ENCODE data around the gene HSPA8. TPM values are rescaled to one million over a fixed set of nuclear protein-coding genes. Genes with fewer than 3 reads are reported as not detected.

HSPA8 gene
- total and polyA plus RNA-seq, 2 of the 8 experiments (the other 6 are each of a cell fraction or from before 2014, with no cell fraction given) = 1,491 to 2,155 TPM

GRCh38 chr11:123100379-123101085 is 38.6 kb upstream of the HSPA8 start:
- peaks cover 0 to 5% (median 1%) of the 10 kb centered on the region in 4 experiments; a peak in 5 of 7 replicates for H3K4me1 ChIP-seq (replicated peaks in 1 of 4; ENCODE audit: control insufficient read depth in 3 of 4, insufficient read depth in 4 of 4, low read length in 3 of 4)
- TF ChIP-seq ATF3 (IDR thresholded peaks at IDR 0.05; ENCODE audit: insufficient read depth, low read depth, low read length) = no peak
- no peak for TF ChIP-seq CEBPB (IDR thresholded peaks at IDR 0.05; ENCODE audit: low read depth, low read length)
- TF ChIP-seq TCF12 (IDR thresholded peaks at IDR 0.05; ENCODE audit: low read depth, low read length) = no peak
- TF ChIP-seq TAF7 (optimal IDR thresholded peaks at IDR 0.05; ENCODE audit: borderline replicate concordance, low read depth, low read length) = no peak
- TF ChIP-seq ATF2 (IDR thresholded peaks at IDR 0.05; ENCODE audit: low read length) = no peak
- TF ChIP-seq MAFK (IDR thresholded peaks at IDR 0.05; ENCODE audit: low read depth, low read length) = no peak
- TF ChIP-seq GABPA (IDR thresholded peaks at IDR 0.05; ENCODE audit: borderline replicate concordance, insufficient read depth, low read length) = no peak
- TF ChIP-seq USF2 (IDR thresholded peaks at IDR 0.05; ENCODE audit: low read length) = no peak
- TF ChIP-seq PHF8 (conservative IDR thresholded peaks at IDR 0.05; ENCODE audit: low read depth, low read length) = no peak

More at GRCh38 chr11:123100379-123101085, 38.6 kb upstream of the HSPA8 start:
- no peak overlapping the region for H2AK5ac ChIP-seq (ENCODE audit: low read depth, low read length)
- no peak overlapping the region for H4K91ac ChIP-seq (replicated peaks; ENCODE audit: insufficient read length, low read length)
- no peak overlapping the region for H3K4me3 ChIP-seq (ENCODE audit: extremely low read depth in 1 of 4, insufficient read depth in 2 of 4, low read depth in 3 of 4, low read length in 4 of 4)
- no peak for FAIRE-seq
- no peaks in the 10 kb centered on the region for H3K27me3 ChIP-seq (replicated peaks in 1 of 4; ENCODE audit: control insufficient read depth in 3 of 4, extremely low read depth in 1 of 4, insufficient read depth in 3 of 4, low read length in 3 of 4)
- H3K18ac ChIP-seq (ENCODE audit: extremely low read depth, low read length) = no peak overlapping the region
- H2BK15ac ChIP-seq (ENCODE audit: low read length) = no peak overlapping the region
- no peak overlapping the region for H4K8ac ChIP-seq (ENCODE audit: extremely low read depth, insufficient read depth, low read length)
- H2BK120ac ChIP-seq (replicated peaks; ENCODE audit: low read depth, low read length) = no peak overlapping the region
- no peaks in the 10 kb centered on the region for H3K79me1 ChIP-seq (ENCODE audit: low read depth, low read length)
- H3K27ac ChIP-seq (ENCODE audit: low read depth, low read length) = no peak overlapping the region
- no peak overlapping the region for H3K14ac ChIP-seq (ENCODE audit: insufficient read length)
- 83% methylated on average over 7 of the region's 7 CpGs; no CpG with 5 or more reads in 1 of the 2 experiments for WGBS, 2 experiments (ENCODE audit: extremely low coverage in 1 of 2, insufficient coverage in 1 of 2, insufficient read length in 1 of 2, insufficient replicate concordance in 2 of 2, low coverage in 1 of 2, low lambda C conversion rate in 2 of 2, missing lambda C conversion rate in 1 of 2)
- ChIA-PET POLR2A (ENCODE audit: partially characterized antibody) (interaction anchor here (0.6 to 0.8 kb wide), 2 partner anchors 37 to 310 kb away, joined by 3 to 4 read pairs; no protein-coding TSS in a partner anchor), CTCF (ENCODE audit: partially characterized antibody) (interaction anchor here (0.7 to 16.3 kb wide), 6 partner anchors 11 to 237 kb away, joined by 3 to 286 read pairs (median 21); no protein-coding TSS in a partner anchor)
- no peak overlapping the region for H3K4me2 ChIP-seq (ENCODE audit: insufficient read depth in 1 of 2, low read depth in 2 of 2, low read length in 2 of 2)
- H2BK12ac ChIP-seq (ENCODE audit: low read depth, low read length) = no peak overlapping the region
- H2AFZ ChIP-seq (ENCODE audit: low read length) = no peak overlapping the region
- no peak overlapping the region for H3K56ac ChIP-seq (replicated peaks; ENCODE audit: insufficient read length, low read depth, low read length)
- no peaks in the 10 kb centered on the region for H3K36me3 ChIP-seq (ENCODE audit: control insufficient read depth in 2 of 4, insufficient read depth in 4 of 4, low read length in 3 of 4)
- no peak overlapping the region for H3K23ac ChIP-seq (ENCODE audit: insufficient read length)
- H4K5ac ChIP-seq (ENCODE audit: insufficient read length, low read depth, low read length) = no peak overlapping the region
- H3K4ac ChIP-seq (replicated peaks; ENCODE audit: insufficient read length, low read depth, low read length) = no peak overlapping the region
- no peak overlapping the region for H2BK20ac ChIP-seq (ENCODE audit: low read length)
- H3K9ac ChIP-seq (replicated peaks in 1 of 4; ENCODE audit: extremely low read depth in 1 of 4, low read depth in 3 of 4, low read length in 3 of 4) = no peak overlapping the region
- H3K9me3 ChIP-seq (ENCODE audit: insufficient read depth in 2 of 2, low read depth in 1 of 2, low read length in 1 of 2) = no peaks in the 10 kb centered on the region
- H4K20me1 ChIP-seq (replicated peaks in 1 of 2; ENCODE audit: control insufficient read depth in 1 of 2, insufficient read depth in 2 of 2, low read length in 2 of 2) = no peaks in the 10 kb centered on the region
- no peak overlapping the region for H2BK5ac ChIP-seq (ENCODE audit: low read depth, low read length)
- H3K79me2 ChIP-seq (ENCODE audit: control insufficient read depth in 1 of 2, insufficient read depth in 2 of 2, low read length in 2 of 2) = no peaks in the 10 kb centered on the region
- DNase-seq (ENCODE audit: low read depth in 1 of 2, low spot score in 2 of 2) = no peak
- peaks cover 1% of the 10 kb centered on the region; the same call in 1 of the 2 replicates for H3K23me2 ChIP-seq (ENCODE audit: low read depth, low read length)
